GM12873 (cell line): ENCODE results near the gene AKAP17A.

Experiments
- CTCF ChIP-seq: IDR thresholded peaks from 2 replicates; pipeline ENCODE4 v1.5.1; 2012; ENCODE audit warnings: low read depth, mild to moderate bottlenecking, moderate library complexity, low read length, control low read depth; ENCODE audit not compliant: insufficient read depth; ENCODE audit errors: missing control alignments

AKAP17A gene

GRCh38 chrX:1591102-1591862, at the start of gene AKAP17A:
Gene AKAP17A, plus strand, starts transcription at chrX:1591604. Its CDS starts 1,859 bp downstream, at chrX:1593463.
- no peak for TF ChIP-seq CTCF

DNA sequence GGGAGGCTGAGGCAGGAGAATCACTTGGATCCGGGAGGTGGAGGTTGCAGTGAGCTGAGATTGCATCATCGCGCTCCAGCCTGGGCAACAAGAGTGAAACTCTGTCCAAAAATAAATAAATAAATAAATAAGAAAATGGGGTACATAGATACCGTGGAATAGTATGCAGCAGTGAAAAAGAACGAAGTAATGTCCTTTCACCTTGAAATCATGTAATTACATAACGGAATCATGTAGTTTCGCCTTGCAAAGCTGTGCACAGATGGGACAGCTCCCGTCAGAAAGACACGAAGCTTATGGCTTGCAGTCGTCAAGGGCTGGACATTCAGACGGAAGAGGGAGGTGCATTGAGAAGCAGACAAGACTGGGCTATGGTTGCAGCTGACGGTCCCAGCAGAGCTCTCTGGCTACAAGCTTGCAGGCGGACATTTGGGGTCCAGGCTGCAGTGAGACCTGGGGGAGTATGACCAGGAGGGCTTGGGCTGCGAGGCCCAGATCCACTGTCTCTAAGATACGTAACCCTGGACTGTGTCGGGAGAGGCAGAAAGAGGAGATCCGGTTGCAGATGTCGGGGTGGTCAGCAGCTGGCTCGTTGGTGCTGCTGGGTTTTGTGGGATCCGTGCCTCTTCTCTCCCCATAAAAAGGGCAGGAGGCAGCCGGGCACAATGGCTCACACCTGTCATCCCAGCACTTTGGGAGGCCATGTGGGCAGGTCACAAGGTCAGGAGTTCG, 48.2 kb upstream of the AKAP17A start:
- no peak for TF ChIP-seq CTCF

DNA sequence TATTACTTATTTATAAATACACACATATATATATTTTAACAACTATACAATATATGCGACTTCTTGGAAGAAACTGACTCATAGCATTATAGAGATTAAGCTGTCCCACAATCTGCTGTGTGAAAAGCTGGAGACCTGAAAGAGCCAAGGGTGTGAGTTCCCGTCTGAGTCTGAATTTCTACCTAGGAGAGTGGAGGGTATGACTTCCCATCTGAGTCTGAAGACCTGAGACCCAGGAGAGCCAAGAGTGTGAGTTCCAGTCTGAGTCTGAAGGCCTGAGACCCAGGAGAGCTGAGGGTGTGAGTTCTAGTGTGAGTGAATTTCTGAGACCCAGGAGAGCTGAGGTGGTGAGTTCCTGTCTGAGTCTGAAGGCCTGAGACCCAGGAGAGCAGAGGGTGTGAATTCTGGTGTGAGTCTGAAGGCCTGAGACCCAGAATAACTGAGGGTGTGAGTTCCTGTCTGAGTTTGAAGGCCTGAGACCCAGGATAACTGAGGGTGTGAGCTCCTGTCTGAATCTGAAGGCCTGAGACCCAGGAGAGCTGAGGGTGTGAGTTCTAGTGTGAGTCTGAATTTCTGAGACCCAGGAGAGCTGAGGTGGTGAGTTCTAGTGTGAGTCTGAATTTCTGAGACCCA, 45.5 kb upstream of the AKAP17A start:
- no peak for TF ChIP-seq CTCF

- TF ChIP-seq CTCF = no peak
Observed at GRCh38 chrX:1546691-1547251, 44.6 kb upstream of the AKAP17A start.

- no peak for TF ChIP-seq CTCF
Observed at GRCh38 chrX:1551959-1552546, 39.4 kb upstream of the AKAP17A start.

- no peak for TF ChIP-seq CTCF
Observed at GRCh38 chrX:1554469-1555210, 36.8 kb upstream of the AKAP17A start.
